GM23338 (cell line): ENCODE data around the gene YES1. TPM values are rescaled to one million over a fixed set of nuclear protein-coding genes. Genes with fewer than 3 reads are reported as not detected.

Experiments
- ATAC-seq: fragments of 200-7000 bp; cut with Tn5 transposase; 3 replicates; pipeline ENCODE4 v1.9.1; 2020
- DNase-seq: peaks from one replicate; pipeline ENCODE4 v3.0.0-alpha.2; 2015; ENCODE audit warnings: low spot score
- H2AFZ ChIP-seq: fragments of 200-600 bp; sonication (generic); 2 replicates; pipeline ENCODE4 v1.8.0; 2016; ENCODE audit warnings: antibody characterized with exemption, mild to moderate bottlenecking, moderate library complexity
- H3F3A ChIP-seq: fragments of 200-600 bp; sonication (generic); replicated peaks from 2 replicates; pipeline ENCODE4 v1.8.0; 2017; ENCODE audit warnings: antibody characterized with exemption, mixed run types, low read depth
- H3K27ac ChIP-seq: fragments of 200-600 bp; sonication (generic); 2 replicates; pipeline ENCODE4 v1.6.1; 2016; ENCODE audit warnings: low read depth
- H3K27me3 ChIP-seq: fragments of 200-600 bp; sonication (generic); 2 replicates; pipeline ENCODE4 v1.8.0; 2016; ENCODE audit warnings: mild to moderate bottlenecking, mixed run types, moderate library complexity; ENCODE audit not compliant: insufficient read depth
- H3K36me3 ChIP-seq: fragments of 200-600 bp; sonication (generic); 2 replicates; pipeline ENCODE4 v1.8.0; 2016; ENCODE audit warnings: mild to moderate bottlenecking; ENCODE audit not compliant: insufficient read depth
- H3K4me1 ChIP-seq: fragments of 200-600 bp; sonication (generic); 2 replicates; pipeline ENCODE4 v1.8.0; 2016; ENCODE audit warnings: mild to moderate bottlenecking, moderate library complexity; ENCODE audit not compliant: insufficient read depth
- H3K4me2 ChIP-seq: fragments of 200-600 bp; sonication (generic); 2 replicates; pipeline ENCODE4 v1.7.1; 2017; ENCODE audit warnings: mixed run types
- H3K4me3 ChIP-seq: fragments of 200-600 bp; sonication (generic); 2 replicates; pipeline ENCODE4 v1.6.1; 2016; ENCODE audit warnings: mixed run types
- H3K79me2 ChIP-seq: fragments of 200-600 bp; sonication (generic); replicated peaks from 2 replicates; pipeline ENCODE4 v1.8.0; 2017; ENCODE audit warnings: mild to moderate bottlenecking; ENCODE audit not compliant: insufficient read depth
- H3K9me2 ChIP-seq: fragments of 200-600 bp; sonication (generic); 2 replicates; pipeline ENCODE4 v1.8.0; 2017; ENCODE audit not compliant: insufficient read depth
- H4K20me1 ChIP-seq: fragments of 200-600 bp; sonication (generic); replicated peaks from 2 replicates; pipeline ENCODE4 v1.8.0; 2017; ENCODE audit warnings: mild to moderate bottlenecking; ENCODE audit not compliant: insufficient read depth
- H3K27ac Mint-ChIP-seq: 2 replicates; pipeline ENCODE4 v1.8.0; 2020; ENCODE audit warnings: inconsistent platforms, mild to moderate bottlenecking, moderate library complexity, mixed read lengths
- H3K27me3 Mint-ChIP-seq: 3 replicates; pipeline ENCODE4 v1.8.0; 2022; ENCODE audit warnings: low read depth, mild to moderate bottlenecking, moderate library complexity, mixed read lengths, inconsistent platforms; ENCODE audit not compliant: insufficient read depth, poor library complexity
- H3K36me3 Mint-ChIP-seq: 3 replicates; pipeline ENCODE4 v1.8.0; 2021; ENCODE audit warnings: low read depth, mild to moderate bottlenecking, inconsistent platforms, moderate library complexity, mixed read lengths
- H3K4me1 Mint-ChIP-seq: 3 replicates; pipeline ENCODE4 v1.8.0; 2020; ENCODE audit warnings: mild to moderate bottlenecking, inconsistent platforms, mixed read lengths
- H3K4me3 Mint-ChIP-seq: 3 replicates; pipeline ENCODE4 v1.8.0; 2021; ENCODE audit warnings: moderate library complexity, mild to moderate bottlenecking, inconsistent platforms, mixed read lengths
- H3K9me3 Mint-ChIP-seq: 3 replicates; pipeline ENCODE4 v1.8.0; 2020; ENCODE audit warnings: moderate library complexity, mild to moderate bottlenecking, inconsistent platforms, mixed read lengths
- CREB1 ChIP-seq: fragments of 250-450 bp; sonication (Bioruptor Pico); IDR thresholded peaks from 2 replicates; pipeline ENCODE4 v1.5.0; 2020; ENCODE audit warnings: low read depth, mild to moderate bottlenecking, moderate library complexity
- EZH2 ChIP-seq: fragments of 200-600 bp; sonication (generic); IDR thresholded peaks from one replicate; pipeline ENCODE4 v1.8.0; 2017; ENCODE audit warnings: antibody characterized with exemption, mild to moderate bottlenecking, low read depth; ENCODE audit not compliant: unreplicated experiment
- EZH2phosphoT487 ChIP-seq: fragments of 200-600 bp; sonication (generic); IDR thresholded peaks from one replicate; pipeline ENCODE4 v1.8.1; 2018; ENCODE audit warnings: antibody characterized with exemption; ENCODE audit not compliant: unreplicated experiment
- NANOG ChIP-seq: IDR thresholded peaks from 2 replicates; pipeline ENCODE4 v1.6.1; 2016; ENCODE audit warnings: antibody characterized with exemption, borderline replicate concordance
- POLR2AphosphoS5 ChIP-seq: IDR thresholded peaks from 2 replicates; pipeline ENCODE4 v1.6.1; 2016; ENCODE audit warnings: antibody characterized with exemption, low read depth
- STAT1 ChIP-seq: IDR thresholded peaks from one replicate; pipeline ENCODE4 v1.6.1; 2016; ENCODE audit warnings: antibody characterized with exemption; ENCODE audit not compliant: unreplicated experiment
- ZNF114 ChIP-seq: fragments of 250-450 bp; sonication (Bioruptor Pico); IDR thresholded peaks from 2 replicates; pipeline ENCODE4 v1.5.0; 2020; ENCODE audit warnings: mild to moderate bottlenecking, moderate library complexity
- ZNF331 ChIP-seq: fragments of 250-450 bp; sonication (Bioruptor Pico); IDR thresholded peaks from 2 replicates; pipeline ENCODE4 v1.5.0; 2020; ENCODE audit warnings: low read depth, mild to moderate bottlenecking, moderate library complexity
- polyA plus RNA-seq: library from polyadenylated mRNA; unstranded; fragments of >200 nt; fragmentation: Nextera tagmentation; extraction: Ambion mirVana; gene quantifications from 2 replicates; pipeline ENCODE4 v1.2.1, GENCODE V29; 2016
- total RNA-seq: library from RNA; depleted of rRNA; stranded (reverse); fragments of >200 nt; shearing (Covaris generic); gene quantifications from 2 replicates; pipeline ENCODE4 v1.2.3, GENCODE V29; 2014
- TF ChIP-seq, protein P1 (sequence below), 2 experiments: fragments of 200-600 bp in 1 of 2; sonication (generic) in 1 of 2; conservative IDR thresholded peaks; 2 replicates each; pipeline versions ENCODE4 v1.5.1 to v1.6.1; 2016 to 2017; ENCODE audit warnings: antibody characterized with exemption in 2 of 2, low read depth in 2 of 2, mild to moderate bottlenecking in 2 of 2, moderate library complexity in 1 of 2
- TF ChIP-seq, protein P2 (sequence below): IDR thresholded peaks from one replicate; pipeline ENCODE4 v1.6.1; 2018; ENCODE audit warnings: antibody characterized with exemption; ENCODE audit not compliant: unreplicated experiment
- TF ChIP-seq, protein P3 (sequence below): IDR thresholded peaks from 2 replicates; pipeline ENCODE4 v1.6.1; 2016; ENCODE audit warnings: antibody characterized with exemption
- TF ChIP-seq, protein P4 (sequence below): fragments of 250-450 bp; sonication (Bioruptor Pico); IDR thresholded peaks from 2 replicates; pipeline ENCODE4 v1.5.0; 2020; ENCODE audit warnings: mild to moderate bottlenecking, moderate library complexity

YES1 gene
- total and polyA plus RNA-seq, 2 experiments from 2014 or later = 25.4 to 327 TPM

DNA sequence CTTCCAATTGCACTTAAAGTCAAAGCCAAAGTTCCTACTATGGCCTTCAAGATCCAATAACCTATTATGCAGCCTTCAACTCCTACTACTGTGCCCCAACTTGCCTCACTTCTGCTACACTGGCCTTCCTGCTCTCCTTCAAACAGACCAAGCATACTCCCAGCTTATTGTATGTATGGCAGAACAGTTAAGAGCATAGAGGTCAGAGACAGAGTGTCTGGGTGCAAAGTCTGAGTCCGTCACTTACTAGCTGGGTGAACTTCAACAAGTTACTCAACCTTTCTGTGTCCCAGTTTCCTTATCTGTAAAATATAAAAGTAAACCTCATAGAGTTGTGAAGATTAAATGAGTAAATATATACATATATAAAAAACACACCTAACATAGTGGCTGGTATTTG, 37.2 kb downstream of the YES1 start (continued):
- TF ChIP-seq ZNF331 (CRISPR knock-in tag) = no peak
- TF ChIP-seq NANOG = no peak
- no peak for TF ChIP-seq ZNF114
- TF ChIP-seq POLR2AphosphoS5 = no peak

DNA sequence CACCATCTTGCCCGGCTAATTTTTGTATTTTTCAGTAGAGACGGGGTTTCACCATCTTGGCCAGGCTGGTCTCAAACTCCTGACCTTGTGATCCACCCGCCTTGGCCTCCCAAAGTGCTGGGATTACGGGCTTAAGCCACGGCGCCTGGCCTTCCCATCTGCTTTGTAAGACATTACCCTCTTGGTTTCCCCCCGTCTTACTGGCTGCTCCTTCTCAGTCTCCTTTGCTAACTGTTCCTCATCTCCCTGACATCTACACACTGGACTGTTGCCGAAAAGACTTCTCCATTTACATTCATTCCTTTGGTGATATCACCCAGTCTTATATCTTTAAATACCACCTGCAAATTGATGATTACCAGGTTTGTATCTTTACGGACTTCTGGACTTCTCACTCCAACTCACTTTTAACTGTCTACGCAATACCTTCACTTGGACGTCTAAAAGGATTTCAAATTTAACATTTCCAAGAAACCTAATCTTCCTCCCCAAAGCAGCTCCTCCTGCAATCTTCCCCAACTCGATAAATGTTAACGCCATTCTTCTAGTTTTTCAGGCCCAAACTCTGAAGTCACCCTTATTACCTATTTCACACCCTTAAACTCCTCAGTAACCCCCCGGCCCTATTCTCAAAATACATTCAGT, 37.9 kb downstream of the YES1 start:
- Histone ChIP-seq H3F3A (no peaks in the 10 kb centered on the region), H3K79me2 (peaks cover 98% of the 10 kb centered on the region), H3K4me1 (peaks cover 8% of the 10 kb centered on the region), H2AFZ (no peak overlapping the region), H3K9me2 (no peaks in the 10 kb centered on the region), H3K4me3 (no peak overlapping the region), H3K36me3 (no peaks in the 10 kb centered on the region; the same call in 1 of the 2 replicates), H3K4me2 (no peak overlapping the region), H4K20me1 (peaks cover 40% of the 10 kb centered on the region; the same call in 1 of the 2 replicates), H3K27ac (no peak overlapping the region), H3K27me3 (no peaks in the 10 kb centered on the region)
- H3K4me1 Mint-ChIP-seq = peaks cover 5% of the 10 kb centered on the region
- H3K27ac Mint-ChIP-seq = no peak overlapping the region
- TF ChIP-seq EZH2phosphoT487 (no peak), NANOG (no peak), EZH2 (no peak), STAT1 (no peak), ZNF114 (no peak), CREB1 (no peak), POLR2AphosphoS5 (no peak), ZNF331 (CRISPR knock-in tag) (no peak)
- TF ChIP-seq, protein P1, sequence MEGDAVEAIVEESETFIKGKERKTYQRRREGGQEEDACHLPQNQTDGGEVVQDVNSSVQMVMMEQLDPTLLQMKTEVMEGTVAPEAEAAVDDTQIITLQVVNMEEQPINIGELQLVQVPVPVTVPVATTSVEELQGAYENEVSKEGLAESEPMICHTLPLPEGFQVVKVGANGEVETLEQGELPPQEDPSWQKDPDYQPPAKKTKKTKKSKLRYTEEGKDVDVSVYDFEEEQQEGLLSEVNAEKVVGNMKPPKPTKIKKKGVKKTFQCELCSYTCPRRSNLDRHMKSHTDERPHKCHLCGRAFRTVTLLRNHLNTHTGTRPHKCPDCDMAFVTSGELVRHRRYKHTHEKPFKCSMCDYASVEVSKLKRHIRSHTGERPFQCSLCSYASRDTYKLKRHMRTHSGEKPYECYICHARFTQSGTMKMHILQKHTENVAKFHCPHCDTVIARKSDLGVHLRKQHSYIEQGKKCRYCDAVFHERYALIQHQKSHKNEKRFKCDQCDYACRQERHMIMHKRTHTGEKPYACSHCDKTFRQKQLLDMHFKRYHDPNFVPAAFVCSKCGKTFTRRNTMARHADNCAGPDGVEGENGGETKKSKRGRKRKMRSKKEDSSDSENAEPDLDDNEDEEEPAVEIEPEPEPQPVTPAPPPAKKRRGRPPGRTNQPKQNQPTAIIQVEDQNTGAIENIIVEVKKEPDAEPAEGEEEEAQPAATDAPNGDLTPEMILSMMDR (conservative IDR thresholded peaks at IDR 0.05; ENCODE audit: low read depth in 2 of 2) = no peak
- TF ChIP-seq, protein P2, sequence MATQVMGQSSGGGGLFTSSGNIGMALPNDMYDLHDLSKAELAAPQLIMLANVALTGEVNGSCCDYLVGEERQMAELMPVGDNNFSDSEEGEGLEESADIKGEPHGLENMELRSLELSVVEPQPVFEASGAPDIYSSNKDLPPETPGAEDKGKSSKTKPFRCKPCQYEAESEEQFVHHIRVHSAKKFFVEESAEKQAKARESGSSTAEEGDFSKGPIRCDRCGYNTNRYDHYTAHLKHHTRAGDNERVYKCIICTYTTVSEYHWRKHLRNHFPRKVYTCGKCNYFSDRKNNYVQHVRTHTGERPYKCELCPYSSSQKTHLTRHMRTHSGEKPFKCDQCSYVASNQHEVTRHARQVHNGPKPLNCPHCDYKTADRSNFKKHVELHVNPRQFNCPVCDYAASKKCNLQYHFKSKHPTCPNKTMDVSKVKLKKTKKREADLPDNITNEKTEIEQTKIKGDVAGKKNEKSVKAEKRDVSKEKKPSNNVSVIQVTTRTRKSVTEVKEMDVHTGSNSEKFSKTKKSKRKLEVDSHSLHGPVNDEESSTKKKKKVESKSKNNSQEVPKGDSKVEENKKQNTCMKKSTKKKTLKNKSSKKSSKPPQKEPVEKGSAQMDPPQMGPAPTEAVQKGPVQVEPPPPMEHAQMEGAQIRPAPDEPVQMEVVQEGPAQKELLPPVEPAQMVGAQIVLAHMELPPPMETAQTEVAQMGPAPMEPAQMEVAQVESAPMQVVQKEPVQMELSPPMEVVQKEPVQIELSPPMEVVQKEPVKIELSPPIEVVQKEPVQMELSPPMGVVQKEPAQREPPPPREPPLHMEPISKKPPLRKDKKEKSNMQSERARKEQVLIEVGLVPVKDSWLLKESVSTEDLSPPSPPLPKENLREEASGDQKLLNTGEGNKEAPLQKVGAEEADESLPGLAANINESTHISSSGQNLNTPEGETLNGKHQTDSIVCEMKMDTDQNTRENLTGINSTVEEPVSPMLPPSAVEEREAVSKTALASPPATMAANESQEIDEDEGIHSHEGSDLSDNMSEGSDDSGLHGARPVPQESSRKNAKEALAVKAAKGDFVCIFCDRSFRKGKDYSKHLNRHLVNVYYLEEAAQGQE = no peak
- TF ChIP-seq, protein P3, sequence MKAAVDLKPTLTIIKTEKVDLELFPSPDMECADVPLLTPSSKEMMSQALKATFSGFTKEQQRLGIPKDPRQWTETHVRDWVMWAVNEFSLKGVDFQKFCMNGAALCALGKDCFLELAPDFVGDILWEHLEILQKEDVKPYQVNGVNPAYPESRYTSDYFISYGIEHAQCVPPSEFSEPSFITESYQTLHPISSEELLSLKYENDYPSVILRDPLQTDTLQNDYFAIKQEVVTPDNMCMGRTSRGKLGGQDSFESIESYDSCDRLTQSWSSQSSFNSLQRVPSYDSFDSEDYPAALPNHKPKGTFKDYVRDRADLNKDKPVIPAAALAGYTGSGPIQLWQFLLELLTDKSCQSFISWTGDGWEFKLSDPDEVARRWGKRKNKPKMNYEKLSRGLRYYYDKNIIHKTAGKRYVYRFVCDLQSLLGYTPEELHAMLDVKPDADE = no peak
- TF ChIP-seq, protein P4, sequence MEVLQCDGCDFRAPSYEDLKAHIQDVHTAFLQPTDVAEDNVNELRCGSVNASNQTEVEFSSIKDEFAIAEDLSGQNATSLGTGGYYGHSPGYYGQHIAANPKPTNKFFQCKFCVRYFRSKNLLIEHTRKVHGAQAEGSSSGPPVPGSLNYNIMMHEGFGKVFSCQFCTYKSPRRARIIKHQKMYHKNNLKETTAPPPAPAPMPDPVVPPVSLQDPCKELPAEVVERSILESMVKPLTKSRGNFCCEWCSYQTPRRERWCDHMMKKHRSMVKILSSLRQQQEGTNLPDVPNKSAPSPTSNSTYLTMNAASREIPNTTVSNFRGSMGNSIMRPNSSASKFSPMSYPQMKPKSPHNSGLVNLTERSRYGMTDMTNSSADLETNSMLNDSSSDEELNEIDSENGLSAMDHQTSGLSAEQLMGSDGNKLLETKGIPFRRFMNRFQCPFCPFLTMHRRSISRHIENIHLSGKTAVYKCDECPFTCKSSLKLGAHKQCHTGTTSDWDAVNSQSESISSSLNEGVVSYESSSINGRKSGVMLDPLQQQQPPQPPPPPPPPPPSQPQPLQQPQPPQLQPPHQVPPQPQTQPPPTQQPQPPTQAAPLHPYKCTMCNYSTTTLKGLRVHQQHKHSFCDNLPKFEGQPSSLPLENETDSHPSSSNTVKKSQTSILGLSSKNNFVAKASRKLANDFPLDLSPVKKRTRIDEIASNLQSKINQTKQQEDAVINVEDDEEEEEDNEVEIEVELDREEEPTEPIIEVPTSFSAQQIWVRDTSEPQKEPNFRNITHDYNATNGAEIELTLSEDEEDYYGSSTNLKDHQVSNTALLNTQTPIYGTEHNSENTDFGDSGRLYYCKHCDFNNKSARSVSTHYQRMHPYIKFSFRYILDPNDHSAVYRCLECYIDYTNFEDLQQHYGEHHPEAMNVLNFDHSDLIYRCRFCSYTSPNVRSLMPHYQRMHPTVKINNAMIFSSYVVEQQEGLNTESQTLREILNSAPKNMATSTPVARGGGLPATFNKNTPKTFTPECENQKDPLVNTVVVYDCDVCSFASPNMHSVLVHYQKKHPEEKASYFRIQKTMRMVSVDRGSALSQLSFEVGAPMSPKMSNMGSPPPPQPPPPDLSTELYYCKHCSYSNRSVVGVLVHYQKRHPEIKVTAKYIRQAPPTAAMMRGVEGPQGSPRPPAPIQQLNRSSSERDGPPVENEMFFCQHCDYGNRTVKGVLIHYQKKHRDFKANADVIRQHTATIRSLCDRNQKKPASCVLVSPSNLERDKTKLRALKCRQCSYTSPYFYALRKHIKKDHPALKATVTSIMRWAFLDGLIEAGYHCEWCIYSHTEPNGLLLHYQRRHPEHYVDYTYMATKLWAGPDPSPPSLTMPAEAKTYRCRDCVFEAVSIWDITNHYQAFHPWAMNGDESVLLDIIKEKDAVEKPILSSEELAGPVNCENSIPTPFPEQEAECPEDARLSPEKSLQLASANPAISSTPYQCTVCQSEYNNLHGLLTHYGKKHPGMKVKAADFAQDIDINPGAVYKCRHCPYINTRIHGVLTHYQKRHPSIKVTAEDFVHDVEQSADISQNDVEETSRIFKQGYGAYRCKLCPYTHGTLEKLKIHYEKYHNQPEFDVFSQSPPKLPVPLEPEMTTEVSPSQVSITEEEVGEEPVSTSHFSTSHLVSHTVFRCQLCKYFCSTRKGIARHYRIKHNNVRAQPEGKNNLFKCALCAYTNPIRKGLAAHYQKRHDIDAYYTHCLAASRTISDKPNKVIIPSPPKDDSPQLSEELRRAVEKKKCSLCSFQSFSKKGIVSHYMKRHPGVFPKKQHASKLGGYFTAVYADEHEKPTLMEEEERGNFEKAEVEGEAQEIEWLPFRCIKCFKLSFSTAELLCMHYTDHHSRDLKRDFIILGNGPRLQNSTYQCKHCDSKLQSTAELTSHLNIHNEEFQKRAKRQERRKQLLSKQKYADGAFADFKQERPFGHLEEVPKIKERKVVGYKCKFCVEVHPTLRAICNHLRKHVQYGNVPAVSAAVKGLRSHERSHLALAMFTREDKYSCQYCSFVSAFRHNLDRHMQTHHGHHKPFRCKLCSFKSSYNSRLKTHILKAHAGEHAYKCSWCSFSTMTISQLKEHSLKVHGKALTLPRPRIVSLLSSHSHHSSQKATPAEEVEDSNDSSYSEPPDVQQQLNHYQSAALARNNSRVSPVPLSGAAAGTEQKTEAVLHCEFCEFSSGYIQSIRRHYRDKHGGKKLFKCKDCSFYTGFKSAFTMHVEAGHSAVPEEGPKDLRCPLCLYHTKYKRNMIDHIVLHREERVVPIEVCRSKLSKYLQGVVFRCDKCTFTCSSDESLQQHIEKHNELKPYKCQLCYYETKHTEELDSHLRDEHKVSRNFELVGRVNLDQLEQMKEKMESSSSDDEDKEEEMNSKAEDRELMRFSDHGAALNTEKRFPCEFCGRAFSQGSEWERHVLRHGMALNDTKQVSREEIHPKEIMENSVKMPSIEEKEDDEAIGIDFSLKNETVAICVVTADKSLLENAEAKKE (CRISPR knock-in tag) = no peak
- H3K9me3 Mint-ChIP-seq = no peaks in the 10 kb centered on the region
- H3K4me3 Mint-ChIP-seq = no peak overlapping the region
- no peaks in the 10 kb centered on the region for H3K36me3 Mint-ChIP-seq
- no peak for ATAC-seq
- peaks cover 1% of the 10 kb centered on the region for H3K27me3 Mint-ChIP-seq
- no peak for DNase-seq
